Measurements from ENCODE around the gene FRAT1. TPM values are rescaled to one million over a fixed set of nuclear protein-coding genes. Genes with fewer than 3 reads are reported as not detected.

The FRAT1 gene
- total and polyA plus RNA-seq, 2 of the 13 experiments (the other 11 are each of a cell fraction or from before 2014, with no cell fraction given): 1.7 to 2.3 TPM

DNA sequence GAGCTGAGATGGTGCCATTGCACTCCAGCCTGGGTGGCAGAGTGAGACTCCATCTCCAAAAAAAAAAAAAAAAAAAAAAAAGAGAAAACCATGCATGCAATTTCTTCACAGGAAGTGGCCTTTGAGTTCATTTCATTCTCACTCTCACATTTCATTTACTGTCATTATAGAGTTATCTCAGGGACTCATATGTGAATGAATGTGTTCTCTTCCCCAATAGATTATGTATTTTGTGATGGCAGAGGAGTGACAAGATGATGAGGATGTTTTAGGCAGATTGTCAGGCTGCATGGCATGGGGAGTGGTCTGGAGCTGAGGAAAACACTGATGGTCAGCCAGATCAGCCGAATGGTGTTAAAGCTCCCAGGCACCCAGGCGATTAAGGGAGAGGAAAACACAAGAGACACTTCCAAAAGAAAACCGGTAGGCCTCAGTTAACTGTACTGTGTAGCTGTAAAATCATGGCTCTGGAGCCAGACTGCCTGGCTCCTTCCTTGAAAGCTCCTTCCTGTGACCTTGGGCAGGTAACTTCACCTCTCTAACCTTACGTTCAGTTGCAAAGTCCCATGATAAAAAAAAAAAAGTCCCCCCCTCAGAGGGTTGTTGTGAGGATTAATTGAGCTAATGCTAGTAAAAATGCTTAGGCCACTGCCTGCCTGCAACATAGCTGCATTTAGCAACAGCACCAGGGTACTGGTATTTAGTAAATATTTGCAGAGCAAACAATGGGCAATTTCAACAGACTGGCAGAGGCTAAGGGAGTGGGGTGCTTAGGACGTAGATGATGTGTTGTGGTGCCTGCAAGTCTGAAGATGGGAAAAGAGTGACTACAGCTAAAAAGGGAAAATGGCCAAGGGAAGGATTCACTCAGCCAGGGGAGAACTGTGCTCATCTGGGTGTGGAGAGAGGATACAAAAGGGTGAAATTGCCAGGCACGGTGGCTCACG, 8.6 kb downstream of the FRAT1 start (continued):
- TF ChIP-seq, protein P1, sequence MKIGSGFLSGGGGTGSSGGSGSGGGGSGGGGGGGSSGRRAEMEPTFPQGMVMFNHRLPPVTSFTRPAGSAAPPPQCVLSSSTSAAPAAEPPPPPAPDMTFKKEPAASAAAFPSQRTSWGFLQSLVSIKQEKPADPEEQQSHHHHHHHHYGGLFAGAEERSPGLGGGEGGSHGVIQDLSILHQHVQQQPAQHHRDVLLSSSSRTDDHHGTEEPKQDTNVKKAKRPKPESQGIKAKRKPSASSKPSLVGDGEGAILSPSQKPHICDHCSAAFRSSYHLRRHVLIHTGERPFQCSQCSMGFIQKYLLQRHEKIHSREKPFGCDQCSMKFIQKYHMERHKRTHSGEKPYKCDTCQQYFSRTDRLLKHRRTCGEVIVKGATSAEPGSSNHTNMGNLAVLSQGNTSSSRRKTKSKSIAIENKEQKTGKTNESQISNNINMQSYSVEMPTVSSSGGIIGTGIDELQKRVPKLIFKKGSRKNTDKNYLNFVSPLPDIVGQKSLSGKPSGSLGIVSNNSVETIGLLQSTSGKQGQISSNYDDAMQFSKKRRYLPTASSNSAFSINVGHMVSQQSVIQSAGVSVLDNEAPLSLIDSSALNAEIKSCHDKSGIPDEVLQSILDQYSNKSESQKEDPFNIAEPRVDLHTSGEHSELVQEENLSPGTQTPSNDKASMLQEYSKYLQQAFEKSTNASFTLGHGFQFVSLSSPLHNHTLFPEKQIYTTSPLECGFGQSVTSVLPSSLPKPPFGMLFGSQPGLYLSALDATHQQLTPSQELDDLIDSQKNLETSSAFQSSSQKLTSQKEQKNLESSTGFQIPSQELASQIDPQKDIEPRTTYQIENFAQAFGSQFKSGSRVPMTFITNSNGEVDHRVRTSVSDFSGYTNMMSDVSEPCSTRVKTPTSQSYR (CRISPR knock-in tag; IDR thresholded peaks at IDR 0.05; ENCODE audit: borderline replicate concordance): peak; percentile 74; the same call in 1 of the 2 replicates
- TF ChIP-seq ZFP36 (IDR thresholded peaks at IDR 0.05; ENCODE audit: borderline replicate concordance, low read depth, low read length, partially characterized antibody) (no peak), ZBTB20 (CRISPR knock-in tag; IDR thresholded peaks at IDR 0.05; ENCODE audit: borderline replicate concordance, low read depth) (peak; percentile 81), FOXK2 (IDR thresholded peaks at IDR 0.05) (peak; percentile 61; the same call in 1 of the 2 replicates), SNAPC2 (CRISPR knock-in tag; IDR thresholded peaks at IDR 0.05) (no peak), KDM6A (CRISPR knock-in tag; IDR thresholded peaks at IDR 0.05; ENCODE audit: low read depth) (peak; percentile 87), ZNF841 (CRISPR knock-in tag; IDR thresholded peaks at IDR 0.05; ENCODE audit: borderline replicate concordance) (no peak), ZNF703 (CRISPR knock-in tag; IDR thresholded peaks at IDR 0.05; ENCODE audit: borderline replicate concordance) (no peak), THAP11 (CRISPR knock-in tag; IDR thresholded peaks at IDR 0.05) (peak; percentile 78), MIER3 (CRISPR knock-in tag; IDR thresholded peaks at IDR 0.05; ENCODE audit: borderline replicate concordance) (peak; percentile 96; the same call in 1 of the 2 replicates), ETV5 (CRISPR knock-in tag; IDR thresholded peaks at IDR 0.05; ENCODE audit: borderline replicate concordance) (peak; percentile 63; the same call in 1 of the 2 replicates), ZNF615 (CRISPR knock-in tag; IDR thresholded peaks at IDR 0.05; ENCODE audit: borderline replicate concordance) (no peak), CEBPB (IDR thresholded peaks at IDR 0.05; ENCODE audit: borderline replicate concordance, low read depth, low read length) (peak; percentile 97)
- TF ChIP-seq, protein P2, sequence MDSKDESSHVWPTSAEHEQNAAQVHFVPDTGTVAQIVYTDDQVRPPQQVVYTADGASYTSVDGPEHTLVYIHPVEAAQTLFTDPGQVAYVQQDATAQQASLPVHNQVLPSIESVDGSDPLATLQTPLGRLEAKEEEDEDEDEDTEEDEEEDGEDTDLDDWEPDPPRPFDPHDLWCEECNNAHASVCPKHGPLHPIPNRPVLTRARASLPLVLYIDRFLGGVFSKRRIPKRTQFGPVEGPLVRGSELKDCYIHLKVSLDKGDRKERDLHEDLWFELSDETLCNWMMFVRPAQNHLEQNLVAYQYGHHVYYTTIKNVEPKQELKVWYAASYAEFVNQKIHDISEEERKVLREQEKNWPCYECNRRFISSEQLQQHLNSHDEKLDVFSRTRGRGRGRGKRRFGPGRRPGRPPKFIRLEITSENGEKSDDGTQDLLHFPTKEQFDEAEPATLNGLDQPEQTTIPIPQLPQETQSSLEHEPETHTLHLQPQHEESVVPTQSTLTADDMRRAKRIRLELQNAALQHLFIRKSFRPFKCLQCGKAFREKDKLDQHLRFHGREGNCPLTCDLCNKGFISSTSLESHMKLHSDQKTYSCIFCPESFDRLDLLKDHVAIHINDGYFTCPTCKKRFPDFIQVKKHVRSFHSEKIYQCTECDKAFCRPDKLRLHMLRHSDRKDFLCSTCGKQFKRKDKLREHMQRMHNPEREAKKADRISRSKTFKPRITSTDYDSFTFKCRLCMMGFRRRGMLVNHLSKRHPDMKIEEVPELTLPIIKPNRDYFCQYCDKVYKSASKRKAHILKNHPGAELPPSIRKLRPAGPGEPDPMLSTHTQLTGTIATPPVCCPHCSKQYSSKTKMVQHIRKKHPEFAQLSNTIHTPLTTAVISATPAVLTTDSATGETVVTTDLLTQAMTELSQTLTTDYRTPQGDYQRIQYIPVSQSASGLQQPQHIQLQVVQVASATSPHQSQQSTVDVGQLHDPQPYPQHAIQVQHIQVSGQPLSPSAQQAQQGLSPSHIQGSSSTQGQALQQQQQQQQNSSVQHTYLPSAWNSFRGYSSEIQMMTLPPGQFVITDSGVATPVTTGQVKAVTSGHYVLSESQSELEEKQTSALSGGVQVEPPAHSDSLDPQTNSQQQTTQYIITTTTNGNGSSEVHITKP (CRISPR knock-in tag; IDR thresholded peaks at IDR 0.05; ENCODE audit: low read depth): peak; percentile 94
- TF ChIP-seq, protein P3, sequence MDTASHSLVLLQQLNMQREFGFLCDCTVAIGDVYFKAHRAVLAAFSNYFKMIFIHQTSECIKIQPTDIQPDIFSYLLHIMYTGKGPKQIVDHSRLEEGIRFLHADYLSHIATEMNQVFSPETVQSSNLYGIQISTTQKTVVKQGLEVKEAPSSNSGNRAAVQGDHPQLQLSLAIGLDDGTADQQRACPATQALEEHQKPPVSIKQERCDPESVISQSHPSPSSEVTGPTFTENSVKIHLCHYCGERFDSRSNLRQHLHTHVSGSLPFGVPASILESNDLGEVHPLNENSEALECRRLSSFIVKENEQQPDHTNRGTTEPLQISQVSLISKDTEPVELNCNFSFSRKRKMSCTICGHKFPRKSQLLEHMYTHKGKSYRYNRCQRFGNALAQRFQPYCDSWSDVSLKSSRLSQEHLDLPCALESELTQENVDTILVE (CRISPR knock-in tag; IDR thresholded peaks at IDR 0.05): peak; percentile 89
- TF ChIP-seq, protein P4, sequence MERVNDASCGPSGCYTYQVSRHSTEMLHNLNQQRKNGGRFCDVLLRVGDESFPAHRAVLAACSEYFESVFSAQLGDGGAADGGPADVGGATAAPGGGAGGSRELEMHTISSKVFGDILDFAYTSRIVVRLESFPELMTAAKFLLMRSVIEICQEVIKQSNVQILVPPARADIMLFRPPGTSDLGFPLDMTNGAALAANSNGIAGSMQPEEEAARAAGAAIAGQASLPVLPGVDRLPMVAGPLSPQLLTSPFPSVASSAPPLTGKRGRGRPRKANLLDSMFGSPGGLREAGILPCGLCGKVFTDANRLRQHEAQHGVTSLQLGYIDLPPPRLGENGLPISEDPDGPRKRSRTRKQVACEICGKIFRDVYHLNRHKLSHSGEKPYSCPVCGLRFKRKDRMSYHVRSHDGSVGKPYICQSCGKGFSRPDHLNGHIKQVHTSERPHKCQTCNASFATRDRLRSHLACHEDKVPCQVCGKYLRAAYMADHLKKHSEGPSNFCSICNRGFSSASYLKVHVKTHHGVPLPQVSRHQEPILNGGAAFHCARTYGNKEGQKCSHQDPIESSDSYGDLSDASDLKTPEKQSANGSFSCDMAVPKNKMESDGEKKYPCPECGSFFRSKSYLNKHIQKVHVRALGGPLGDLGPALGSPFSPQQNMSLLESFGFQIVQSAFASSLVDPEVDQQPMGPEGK (CRISPR knock-in tag; IDR thresholded peaks at IDR 0.05): peak; percentile 95

All from HepG2 (cell line).